ENCODE data around the gene FUNDC2. TPM values are rescaled to one million over a fixed set of nuclear protein-coding genes. Genes with fewer than 3 reads are reported as not detected.

FUNDC2 gene
- total and polyA plus RNA-seq, 10 of the 15 experiments (the other 5 are each of a cell fraction or from before 2014, with no cell fraction given) = 70.5 to 353 (median 165) TPM

DNA sequence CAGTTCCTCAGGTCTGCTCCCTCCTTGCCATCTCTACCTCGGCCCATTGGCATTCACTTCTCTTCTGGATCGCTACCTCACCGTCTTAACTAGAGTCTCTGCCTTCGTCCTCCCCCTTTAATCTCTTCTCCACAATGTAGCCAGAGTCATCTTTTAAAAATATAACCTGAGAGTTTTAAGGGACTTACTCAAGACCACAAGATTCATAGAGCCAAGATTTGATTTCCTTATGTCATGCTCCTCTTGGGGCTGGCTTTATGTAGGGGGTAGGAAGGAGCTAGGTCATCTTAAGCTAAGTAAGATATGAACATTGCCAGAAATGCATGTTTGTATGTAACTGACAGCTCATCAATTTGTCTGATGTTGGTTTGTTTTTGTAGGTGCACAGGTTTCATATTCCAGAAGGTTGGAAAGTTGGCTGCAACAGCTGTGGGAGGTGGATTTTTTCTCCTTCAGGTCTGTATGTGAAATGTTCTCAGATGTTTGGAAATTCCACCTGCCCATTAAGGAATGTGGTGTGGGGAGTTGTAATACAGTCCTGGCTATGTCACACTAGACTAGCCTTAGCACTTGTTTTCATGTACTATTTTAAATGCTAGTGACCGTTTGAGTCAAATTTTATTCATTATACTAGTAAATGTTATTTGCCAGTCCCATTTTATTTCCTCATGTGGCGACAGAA lies 19.6 kb downstream of the FUNDC2 start:
- no peak overlapping the region for H3K27ac ChIP-seq (ENCODE audit: control insufficient read depth, insufficient read depth)
- RAD21 ChIA-PET (ENCODE audit: unreplicated experiment) = interaction anchor here (1.1 to 2.3 kb wide), 4 partner anchors 11 to 67 kb away, joined by 3 to 6 read pairs (median 4); partner anchors contain the start of gene FUNDC2

More for the DNA sequence above, 19.6 kb downstream of the FUNDC2 start:
- BruUV-seq (replicated peaks) = no TSS peak
- H2AFZ ChIP-seq (ENCODE audit: control insufficient read depth, low read depth, low read length) = no peak overlapping the region
- H3K36me3 ChIP-seq (ENCODE audit: control insufficient read depth in 2 of 2, insufficient read depth in 2 of 2, low read length in 1 of 2) = no peaks in the 10 kb centered on the region; a peak in 1 of 4 replicates
- intact Hi-C loops (cut with micrococcal nuclease; ENCODE audit: unreplicated experiment) (no loop called here), in situ Hi-C loops (cut with MboI) (no loop called here)
- WGBS (ENCODE audit: insufficient coverage, insufficient replicate concordance, low lambda C conversion rate, missing lambda C conversion rate) = 50% methylated on average over 6 of the region's 6 CpGs
- FAIRE-seq = no peak
- H3K79me2 ChIP-seq (ENCODE audit: control insufficient read depth, insufficient read depth, low read length) = no peaks in the 10 kb centered on the region
- H3K4me3 ChIP-seq = no peak overlapping the region
- CTCF ChIA-PET = interaction anchor here (1.1 to 2.0 kb wide), 6 partner anchors 8 to 103 kb away, joined by 3 to 11 read pairs (median 4); no protein-coding TSS in a partner anchor
- no peaks in the 10 kb centered on the region for H3K9me3 ChIP-seq (replicated peaks; ENCODE audit: control insufficient read depth, insufficient read depth, low read length)
- no peak overlapping the region for H3K9ac ChIP-seq (ENCODE audit: control insufficient read depth, insufficient read depth, low read length)
- ATAC-seq = no peak
- H3K4me2 ChIP-seq (ENCODE audit: control insufficient read depth, insufficient read depth) = no peak overlapping the region
- TF ChIP-seq, protein P1, sequence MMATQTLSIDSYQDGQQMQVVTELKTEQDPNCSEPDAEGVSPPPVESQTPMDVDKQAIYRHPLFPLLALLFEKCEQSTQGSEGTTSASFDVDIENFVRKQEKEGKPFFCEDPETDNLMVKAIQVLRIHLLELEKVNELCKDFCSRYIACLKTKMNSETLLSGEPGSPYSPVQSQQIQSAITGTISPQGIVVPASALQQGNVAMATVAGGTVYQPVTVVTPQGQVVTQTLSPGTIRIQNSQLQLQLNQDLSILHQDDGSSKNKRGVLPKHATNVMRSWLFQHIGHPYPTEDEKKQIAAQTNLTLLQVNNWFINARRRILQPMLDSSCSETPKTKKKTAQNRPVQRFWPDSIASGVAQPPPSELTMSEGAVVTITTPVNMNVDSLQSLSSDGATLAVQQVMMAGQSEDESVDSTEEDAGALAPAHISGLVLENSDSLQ (IDR thresholded peaks at IDR 0.05) = no peak
- TF ChIP-seq FOXK2 (IDR thresholded peaks at IDR 0.05) = no peak
- TF ChIP-seq, protein P2, sequence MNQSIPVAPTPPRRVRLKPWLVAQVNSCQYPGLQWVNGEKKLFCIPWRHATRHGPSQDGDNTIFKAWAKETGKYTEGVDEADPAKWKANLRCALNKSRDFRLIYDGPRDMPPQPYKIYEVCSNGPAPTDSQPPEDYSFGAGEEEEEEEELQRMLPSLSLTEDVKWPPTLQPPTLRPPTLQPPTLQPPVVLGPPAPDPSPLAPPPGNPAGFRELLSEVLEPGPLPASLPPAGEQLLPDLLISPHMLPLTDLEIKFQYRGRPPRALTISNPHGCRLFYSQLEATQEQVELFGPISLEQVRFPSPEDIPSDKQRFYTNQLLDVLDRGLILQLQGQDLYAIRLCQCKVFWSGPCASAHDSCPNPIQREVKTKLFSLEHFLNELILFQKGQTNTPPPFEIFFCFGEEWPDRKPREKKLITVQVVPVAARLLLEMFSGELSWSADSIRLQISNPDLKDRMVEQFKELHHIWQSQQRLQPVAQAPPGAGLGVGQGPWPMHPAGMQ (IDR thresholded peaks at IDR 0.05; ENCODE audit: borderline replicate concordance) = no peak
- TF ChIP-seq ZZZ3 (IDR thresholded peaks at IDR 0.05; ENCODE audit: control insufficient read depth, insufficient read length, low read depth) = no peak
- TF ChIP-seq CHD1 (IDR thresholded peaks at IDR 0.05; ENCODE audit: low read depth, low read length) = no peak
- TF ChIP-seq JUND (IDR thresholded peaks at IDR 0.05; ENCODE audit: low read depth, low read length) = no peak
- no peak for TF ChIP-seq CBFB (IDR thresholded peaks at IDR 0.05; ENCODE audit: low read depth)
- TF ChIP-seq KLF5 (IDR thresholded peaks at IDR 0.05; ENCODE audit: partially characterized antibody) = no peak
- no peak for TF ChIP-seq TBL1XR1 (IDR thresholded peaks at IDR 0.05; ENCODE audit: low read depth, low read length)
- TF ChIP-seq NFYB (IDR thresholded peaks at IDR 0.05; ENCODE audit: insufficient read depth, low read depth, low read length) = no peak
- TF ChIP-seq NR2F1 (conservative IDR thresholded peaks at IDR 0.05) = no peak
- TF ChIP-seq, protein P3, sequence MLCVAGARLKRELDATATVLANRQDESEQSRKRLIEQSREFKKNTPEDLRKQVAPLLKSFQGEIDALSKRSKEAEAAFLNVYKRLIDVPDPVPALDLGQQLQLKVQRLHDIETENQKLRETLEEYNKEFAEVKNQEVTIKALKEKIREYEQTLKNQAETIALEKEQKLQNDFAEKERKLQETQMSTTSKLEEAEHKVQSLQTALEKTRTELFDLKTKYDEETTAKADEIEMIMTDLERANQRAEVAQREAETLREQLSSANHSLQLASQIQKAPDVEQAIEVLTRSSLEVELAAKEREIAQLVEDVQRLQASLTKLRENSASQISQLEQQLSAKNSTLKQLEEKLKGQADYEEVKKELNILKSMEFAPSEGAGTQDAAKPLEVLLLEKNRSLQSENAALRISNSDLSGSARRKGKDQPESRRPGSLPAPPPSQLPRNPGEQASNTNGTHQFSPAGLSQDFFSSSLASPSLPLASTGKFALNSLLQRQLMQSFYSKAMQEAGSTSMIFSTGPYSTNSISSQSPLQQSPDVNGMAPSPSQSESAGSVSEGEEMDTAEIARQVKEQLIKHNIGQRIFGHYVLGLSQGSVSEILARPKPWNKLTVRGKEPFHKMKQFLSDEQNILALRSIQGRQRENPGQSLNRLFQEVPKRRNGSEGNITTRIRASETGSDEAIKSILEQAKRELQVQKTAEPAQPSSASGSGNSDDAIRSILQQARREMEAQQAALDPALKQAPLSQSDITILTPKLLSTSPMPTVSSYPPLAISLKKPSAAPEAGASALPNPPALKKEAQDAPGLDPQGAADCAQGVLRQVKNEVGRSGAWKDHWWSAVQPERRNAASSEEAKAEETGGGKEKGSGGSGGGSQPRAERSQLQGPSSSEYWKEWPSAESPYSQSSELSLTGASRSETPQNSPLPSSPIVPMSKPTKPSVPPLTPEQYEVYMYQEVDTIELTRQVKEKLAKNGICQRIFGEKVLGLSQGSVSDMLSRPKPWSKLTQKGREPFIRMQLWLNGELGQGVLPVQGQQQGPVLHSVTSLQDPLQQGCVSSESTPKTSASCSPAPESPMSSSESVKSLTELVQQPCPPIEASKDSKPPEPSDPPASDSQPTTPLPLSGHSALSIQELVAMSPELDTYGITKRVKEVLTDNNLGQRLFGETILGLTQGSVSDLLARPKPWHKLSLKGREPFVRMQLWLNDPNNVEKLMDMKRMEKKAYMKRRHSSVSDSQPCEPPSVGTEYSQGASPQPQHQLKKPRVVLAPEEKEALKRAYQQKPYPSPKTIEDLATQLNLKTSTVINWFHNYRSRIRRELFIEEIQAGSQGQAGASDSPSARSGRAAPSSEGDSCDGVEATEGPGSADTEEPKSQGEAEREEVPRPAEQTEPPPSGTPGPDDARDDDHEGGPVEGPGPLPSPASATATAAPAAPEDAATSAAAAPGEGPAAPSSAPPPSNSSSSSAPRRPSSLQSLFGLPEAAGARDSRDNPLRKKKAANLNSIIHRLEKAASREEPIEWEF (IDR thresholded peaks at IDR 0.05; ENCODE audit: insufficient replicate concordance, low read depth, low read length) = no peak
- TF ChIP-seq ZNF274 (IDR thresholded peaks at IDR 0.05; ENCODE audit: insufficient read depth, insufficient read length) = no peak
- no peak for TF ChIP-seq ZNF217 (IDR thresholded peaks at IDR 0.05)
- no peaks in the 10 kb centered on the region for H4K20me1 ChIP-seq (ENCODE audit: control insufficient read depth, insufficient read depth)
- no peaks in the 10 kb centered on the region for H3K4me1 ChIP-seq (ENCODE audit: control insufficient read depth, insufficient read depth, low read length)
- no peaks in the 10 kb centered on the region for H3K27me3 ChIP-seq (replicated peaks in 1 of 2; ENCODE audit: control insufficient read depth in 2 of 2, insufficient read depth in 2 of 2, low read length in 1 of 2)
- POLR2A ChIA-PET = no interaction called here
- SMC1A ChIA-PET (ENCODE audit: uncharacterized antibody, unreplicated experiment) = interaction anchor here (0.6 to 1.4 kb wide), 6 partner anchors 9 to 65 kb away, joined by 3 to 6 read pairs (median 4); no protein-coding TSS in a partner anchor
- no peak for DNase-seq (ENCODE audit: low read depth, low spot score)
